Measurements from ENCODE around the gene ARF6. TPM values are rescaled to one million over a fixed set of nuclear protein-coding genes. Genes with fewer than 3 reads are reported as not detected.

Gene ARF6
- polyA plus RNA-seq, 1 experiment = 28.0 TPM

- no peak for TF ChIP-seq CTCF (IDR thresholded peaks at IDR 0.05; ENCODE audit: low read depth, low read length)
- Histone ChIP-seq H3K27ac (ENCODE audit: low read depth, low read length) (no peak overlapping the region), H3K4me3 (ENCODE audit: low read depth, low read length) (no peak overlapping the region), H3K9me3 (ENCODE audit: control insufficient read depth, insufficient read depth, low read length) (no peaks in the 10 kb centered on the region), H3K27me3 (ENCODE audit: control insufficient read depth, insufficient read depth, low read length) (no peaks in the 10 kb centered on the region)
- ChIA-PET POLR2A (no interaction called here), CTCF (interaction anchor here (0.9 kb wide), 1 partner anchor 53 kb away, joined by 4 read pairs; no protein-coding TSS in a partner anchor)
- no peak for DNase-seq (ENCODE audit: low read depth, low spot score)
Measured at GRCh38 chr14:49915085-49915484, 22.2 kb downstream of the ARF6 start.

DNA sequence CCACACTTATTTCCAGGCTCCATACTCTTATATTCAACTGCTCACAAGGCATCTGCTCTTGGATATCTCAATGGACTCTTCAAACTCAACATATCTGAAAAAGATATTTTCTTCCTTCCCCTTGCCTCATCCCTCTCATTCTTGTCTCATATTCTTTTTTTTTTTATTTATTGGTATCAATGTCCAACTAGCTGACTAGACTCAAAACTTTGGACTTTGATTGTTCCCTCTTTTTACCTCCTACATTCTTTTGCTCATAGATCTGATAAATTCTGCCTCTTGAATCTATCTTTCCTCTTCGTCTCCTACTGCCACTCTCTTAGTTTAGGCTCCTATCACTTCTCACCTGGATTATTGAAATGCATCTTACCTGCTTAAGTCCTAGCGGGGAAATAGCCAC is 25.8 kb downstream of the ARF6 start:
- POLR2A ChIA-PET = no interaction called here
- H3K27ac ChIP-seq (ENCODE audit: low read depth, low read length) = no peak overlapping the region
- H3K27me3 ChIP-seq (ENCODE audit: control insufficient read depth, insufficient read depth, low read length) = no peaks in the 10 kb centered on the region
- no peak for TF ChIP-seq CTCF (IDR thresholded peaks at IDR 0.05; ENCODE audit: low read depth, low read length)
- no peaks in the 10 kb centered on the region for H3K9me3 ChIP-seq (ENCODE audit: control insufficient read depth, insufficient read depth, low read length)
- H3K4me3 ChIP-seq (ENCODE audit: low read depth, low read length) = no peak overlapping the region
- DNase-seq (ENCODE audit: low read depth, low spot score) = no peak
- CTCF ChIA-PET = no interaction called here

DNA sequence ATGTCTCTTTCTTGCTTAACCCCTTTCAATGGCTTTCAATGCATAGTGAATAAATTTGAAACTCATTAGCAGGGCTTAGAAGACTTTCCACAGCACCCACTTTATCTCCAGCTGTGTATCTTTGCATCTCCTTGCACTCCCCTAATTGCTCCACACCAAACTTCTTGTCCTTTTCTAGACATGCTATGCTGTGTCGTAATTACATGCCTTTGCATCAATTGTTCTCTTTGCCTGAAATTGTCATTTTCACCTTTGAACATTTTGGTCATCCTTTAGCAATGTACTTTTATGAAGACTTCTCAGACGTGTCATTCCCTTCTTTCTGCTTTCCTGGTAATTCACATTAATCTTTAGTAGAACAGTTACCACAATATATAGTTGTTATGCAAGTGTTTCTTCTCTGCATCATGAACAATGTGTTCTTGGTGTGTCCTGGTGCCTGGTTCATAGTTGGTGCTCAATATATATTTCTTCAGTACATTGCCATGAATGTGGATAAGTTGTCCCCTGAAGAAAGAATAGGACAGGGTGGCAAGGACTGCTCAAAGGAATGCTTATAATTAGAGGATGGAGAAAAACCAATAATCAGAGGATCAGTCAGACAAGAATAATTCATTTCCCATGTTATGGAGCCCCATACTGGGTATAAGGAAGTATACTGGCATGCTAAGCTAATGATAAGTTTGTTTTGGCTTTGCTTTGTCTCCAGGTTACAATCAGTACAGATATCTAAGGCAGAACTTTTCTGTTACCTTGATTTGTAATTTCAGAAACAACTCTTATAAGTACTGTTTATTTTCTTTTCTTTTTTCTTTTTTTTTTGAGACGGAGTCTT is 27.2 kb downstream of the ARF6 start:
- Histone ChIP-seq H3K27me3 (ENCODE audit: control insufficient read depth, insufficient read depth, low read length) (no peaks in the 10 kb centered on the region), H3K27ac (ENCODE audit: low read depth, low read length) (no peak overlapping the region), H3K9me3 (ENCODE audit: control insufficient read depth, insufficient read depth, low read length) (no peaks in the 10 kb centered on the region), H3K4me3 (ENCODE audit: low read depth, low read length) (no peak overlapping the region)
- ChIA-PET POLR2A (interaction anchor here (0.6 to 0.7 kb wide), 2 partner anchors 29 to 46 kb away, joined by 3 to 6 read pairs; no protein-coding TSS in a partner anchor), CTCF (no interaction called here)
- no peak for TF ChIP-seq CTCF (IDR thresholded peaks at IDR 0.05; ENCODE audit: low read depth, low read length)
- DNase-seq (ENCODE audit: low read depth, low spot score) = no peak

- ChIA-PET POLR2A (interaction anchor here (0.7 kb wide), 1 partner anchor 45 kb away, joined by 3 read pairs; no protein-coding TSS in a partner anchor), CTCF (no interaction called here)
- no peaks in the 10 kb centered on the region for H3K27me3 ChIP-seq (ENCODE audit: control insufficient read depth, insufficient read depth, low read length)
- H3K27ac ChIP-seq (ENCODE audit: low read depth, low read length) = no peak overlapping the region
- TF ChIP-seq CTCF (IDR thresholded peaks at IDR 0.05; ENCODE audit: low read depth, low read length) = no peak
- no peaks in the 10 kb centered on the region for H3K9me3 ChIP-seq (ENCODE audit: control insufficient read depth, insufficient read depth, low read length)
- DNase-seq (ENCODE audit: low read depth, low spot score) = no peak
- no peak overlapping the region for H3K4me3 ChIP-seq (ENCODE audit: low read depth, low read length)
Measured at GRCh38 chr14:49920935-49921334, 28.1 kb downstream of the ARF6 start.

DNA sequence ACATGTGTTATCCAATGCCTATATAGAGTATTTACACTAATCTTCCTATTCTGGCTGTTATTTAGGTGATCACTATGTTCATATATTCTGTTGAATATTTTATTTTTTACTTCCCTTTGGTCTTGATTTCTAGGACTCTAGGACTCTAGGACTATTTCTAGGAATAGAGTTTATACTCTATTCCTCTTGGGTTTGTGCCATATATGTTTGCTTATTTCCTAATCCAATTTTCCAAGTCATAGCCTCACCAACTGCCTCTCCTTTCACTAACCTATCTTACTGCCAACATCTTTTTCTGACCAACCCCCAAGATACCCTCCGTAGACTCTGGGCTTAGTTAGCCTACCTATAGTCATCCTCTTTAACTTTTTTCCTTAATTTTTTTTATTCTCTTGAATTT is 28.5 kb downstream of the ARF6 start:
- DNase-seq (ENCODE audit: low read depth, low spot score) = no peak
- no peak overlapping the region for H3K27ac ChIP-seq (ENCODE audit: low read depth, low read length)
- TF ChIP-seq CTCF (IDR thresholded peaks at IDR 0.05; ENCODE audit: low read depth, low read length) = no peak
- H3K4me3 ChIP-seq (ENCODE audit: low read depth, low read length) = no peak overlapping the region
- H3K9me3 ChIP-seq (ENCODE audit: control insufficient read depth, insufficient read depth, low read length) = no peaks in the 10 kb centered on the region
- H3K27me3 ChIP-seq (ENCODE audit: control insufficient read depth, insufficient read depth, low read length) = no peaks in the 10 kb centered on the region
- CTCF ChIA-PET = no interaction called here
- POLR2A ChIA-PET = no interaction called here

Measured in AG04450 (cell line).